Psoas muscle (tissue), 8 donors: ENCODE measurements around the gene MAP3K6. TPM values are rescaled to one million over a fixed set of nuclear protein-coding genes. Genes with fewer than 3 reads are reported as not detected.

Experiments
- ATAC-seq, 4 donors: fragments of 200-7000 bp; cut with Tn5 transposase; one replicate each; pipeline ENCODE4 v1.9.1; 2020; ENCODE audit warnings: moderate library complexity in 3 of 4, mild to moderate bottlenecking in 2 of 4
- DNase-seq, 2 donors: peaks; one replicate each; pipeline ENCODE4 v3.0.0-alpha.2; 2020
- H3K27ac ChIP-seq: fragments of 200-600 bp; one replicate; pipeline ENCODE4 v1.8.0; 2022
- H3K27me3 ChIP-seq, 3 donors: fragments of 200-600 bp in 1 of 3; one replicate each; pipeline versions ENCODE4 v1.6.1 to v1.8.0; 2013 to 2022; ENCODE audit warnings: low read length in 2 of 3, mild to moderate bottlenecking in 2 of 3, moderate library complexity in 1 of 3; ENCODE audit not compliant: insufficient read depth in 3 of 3
- H3K36me3 ChIP-seq, 2 donors: fragments of 200-600 bp in 1 of 2; one replicate each; pipeline versions ENCODE4 v1.6.1 to v1.8.0; 2013 to 2022; ENCODE audit warnings: low read depth in 1 of 2, mild to moderate bottlenecking in 1 of 2, moderate library complexity in 1 of 2; ENCODE audit not compliant: insufficient read depth in 1 of 2
- H3K4me1 ChIP-seq: fragments of 200-600 bp; one replicate; pipeline ENCODE4 v1.8.0; 2022
- H3K4me3 ChIP-seq: fragments of 200-600 bp; one replicate; pipeline ENCODE4 v1.8.0; 2022; ENCODE audit warnings: mild to moderate bottlenecking
- H3K9me3 ChIP-seq: fragments of 200-600 bp; one replicate; pipeline ENCODE4 v1.8.0; 2022
- CTCF ChIP-seq: fragments of 200-600 bp; IDR thresholded peaks from one replicate; pipeline ENCODE4 v1.8.0; 2022; ENCODE audit warnings: antibody characterized with exemption
- WGBS, 3 donors: extraction: QIAGEN DNeasy Blood & Tissue Kit; methylation state at CpG; one replicate each; pipeline versions ENCODE4 v1.1.6 to v1.1.7; 2013; 5-methylcytosine and 5-hydroxymethylcytosine counted together
- intact Hi-C, 2 donors: fragments of 100-400 bp; cut with DNase I; formaldehyde crosslinking; loops; one replicate each; pipeline versions ENCODE4 v1.11.0 to v1.14.2; 2022
- polyA plus RNA-seq, 3 donors: library from polyadenylated mRNA; stranded (reverse); fragments of 200-250 nt; gene quantifications; one replicate each; pipeline ENCODE4 v1.2.3, GENCODE V29; 2013
- total RNA-seq, 4 donors: library from RNA; stranded (reverse); fragmentation: NEBNext Ultra II Directional in 2 of 4; extraction: Animal tissue kit (Norgen Biotek cat#: 25700) in 2 of 4; gene quantifications; one replicate each; pipeline versions ENCODE4 v1.2.1 to v1.2.4, GENCODE V29; 2021 to 2023
- donor health status: healthy with polysubstance abuse.
- donor health status: DM: no; HTN: no; CAD: no; lungs with moderate emphysema.
- donor health status: Bipolar disorder and iron deficiency.
- donor health status: healthy.
- donor health status: DM: yes; HTN: yes; CAD: no.
- donor health status: DM: no; HTN: no; CAD: no.
- donor health status: DM: no; HTN: no; CAD: no.
- donor health status: DM: yes; HTN: yes; CAD: no.

MAP3K6 gene
- total and polyA plus RNA-seq, 7 donors, result 11.1 to 29.8 (median 17.6) TPM

- Histone ChIP-seq H3K36me3 (no peaks in the 10 kb centered on the region), H3K4me3 (no peak overlapping the region), H3K27ac (no peak overlapping the region), H3K4me1 (peaks cover 7% of the 10 kb centered on the region), H3K9me3 (no peaks in the 10 kb centered on the region), H3K27me3 (peaks cover 0 to 27% (median 24%) of the 10 kb centered on the region in 3 donors)
- DNase-seq, result no peak
- no peak for ATAC-seq
- intact Hi-C loops, result loop anchor here in 1 of 2 donors (10.0 kb wide), 1 partner anchor 1672 kb away; no protein-coding TSS in a partner anchor
- WGBS, 3 donors, result 75 to 76% (median 75%) methylated on average over 13 to 14 of the region's 14 CpGs
- no peak for TF ChIP-seq CTCF
Observed at GRCh38 chr1:27346991-27347624, 19.7 kb downstream of the MAP3K6 start.

- H3K9me3 ChIP-seq, result no peaks in the 10 kb centered on the region
- no peak overlapping the region for H3K4me3 ChIP-seq
- no peak overlapping the region for H3K27ac ChIP-seq
- intact Hi-C loops, result loop anchor here in 1 of 2 donors (10.0 kb wide), 1 partner anchor 1672 kb away; no protein-coding TSS in a partner anchor
- no peak for TF ChIP-seq CTCF
- H3K36me3 ChIP-seq, result no peaks in the 10 kb centered on the region
- H3K27me3 ChIP-seq, result peaks cover 0 to 27% (median 24%) of the 10 kb centered on the region in 3 donors
- WGBS, 3 donors, result 86 to 90% (median 87%) methylated on average over 8 of the region's 8 CpGs
- peaks cover 7% of the 10 kb centered on the region for H3K4me1 ChIP-seq
- ATAC-seq (no peak), DNase-seq (no peak)
Observed at GRCh38 chr1:27346357-27346756, 20.4 kb downstream of the MAP3K6 start.

GRCh38 chr1:27345272-27345671 is 21.5 kb downstream of the MAP3K6 start:
- no peak for TF ChIP-seq CTCF
- no peak for DNase-seq

GRCh38 chr1:27343639-27344025 is 23.1 kb downstream of the MAP3K6 start:
- no peak for TF ChIP-seq CTCF
- WGBS, 3 donors, result 75 to 88% (median 80%) methylated on average over 5 of the region's 5 CpGs
- ATAC-seq (no peak), DNase-seq (no peak)
- H3K27ac ChIP-seq, result no peak overlapping the region
- H3K27me3 ChIP-seq, result peaks cover 0 to 10% (median under 1%) of the 10 kb centered on the region in 3 donors
- intact Hi-C loops, result loop anchor here in 1 of 2 donors (10.0 kb wide), 1 partner anchor 1669 kb away; no protein-coding TSS in a partner anchor
- H3K4me1 ChIP-seq, result no peaks in the 10 kb centered on the region
- H3K4me3 ChIP-seq, result no peak overlapping the region
- no peaks in the 10 kb centered on the region for H3K9me3 ChIP-seq
- no peaks in the 10 kb centered on the region for H3K36me3 ChIP-seq

More at GRCh38 chr1:27345272-27345671, 21.5 kb downstream of the MAP3K6 start:
- Histone ChIP-seq H3K9me3 (no peaks in the 10 kb centered on the region), H3K27ac (no peak overlapping the region), H3K4me3 (no peak overlapping the region), H3K27me3 (peaks cover 0 to 20% (median 17%) of the 10 kb centered on the region in 3 donors), H3K4me1 (peaks cover 4% of the 10 kb centered on the region), H3K36me3 (no peaks in the 10 kb centered on the region)
- WGBS, 3 donors, result 79 to 87% (median 81%) methylated on average over 12 of the region's 12 CpGs
- no peak for ATAC-seq
- intact Hi-C loops, result loop anchor here in 1 of 2 donors (10.0 kb wide), 1 partner anchor 1670 kb away; no protein-coding TSS in a partner anchor
